ENCODE data around the gene EFHC1. TPM values are rescaled to one million over a fixed set of nuclear protein-coding genes. Genes with fewer than 3 reads are reported as not detected.

EFHC1 gene
- total and polyA plus RNA-seq, 9 donors, result 12.1 to 59.5 (median 23.5) TPM

DNA sequence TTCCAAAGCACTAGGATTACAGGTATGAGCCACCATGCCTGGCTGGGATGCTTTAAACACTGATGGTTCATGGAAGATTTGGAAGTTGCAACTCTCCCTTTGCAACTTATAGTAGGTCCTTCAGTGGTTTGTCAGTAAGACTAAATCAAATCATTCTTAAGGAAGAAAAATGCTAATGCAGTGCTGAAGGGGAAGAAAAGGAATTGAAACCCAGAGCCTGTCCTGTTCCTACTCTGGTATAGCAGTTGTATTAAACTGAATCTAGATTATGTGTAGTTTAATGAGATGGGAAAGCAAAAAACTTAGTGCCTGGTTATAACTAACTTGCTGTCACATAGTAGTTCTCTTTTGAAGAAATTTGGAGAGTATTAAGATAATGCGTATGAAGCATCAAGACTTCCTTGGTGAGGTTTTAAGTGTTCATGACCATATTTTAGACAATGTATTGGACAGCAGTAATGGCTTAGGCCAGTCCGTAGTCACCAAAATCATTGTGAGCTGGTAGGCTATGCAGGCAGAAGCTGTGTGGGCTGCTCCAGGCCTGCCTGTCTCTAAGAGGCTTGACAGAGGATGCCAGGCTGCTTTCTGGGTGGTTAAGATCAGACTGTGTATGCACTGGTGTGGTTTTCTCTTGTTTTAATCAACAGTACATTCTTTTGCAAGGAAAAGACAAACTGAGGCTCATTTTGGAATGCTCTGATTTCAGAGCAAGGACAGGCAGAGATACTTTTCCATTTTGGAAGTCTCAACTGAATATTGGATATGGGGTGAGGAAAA, 44.2 kb upstream of the EFHC1 start:
- H3K4me3 ChIP-seq, result no peak overlapping the region
- DNase-seq, result no peak
- H3K27me3 ChIP-seq, result no peaks in the 10 kb centered on the region
- no peaks in the 10 kb centered on the region for H3K9me3 ChIP-seq
- peak overlapping the region in 1 of 2 donors; percentile 49 for H3K27ac ChIP-seq
- TF ChIP-seq EP300 (IDR thresholded peaks at IDR 0.05), result no peak
- TF ChIP-seq, protein P1, sequence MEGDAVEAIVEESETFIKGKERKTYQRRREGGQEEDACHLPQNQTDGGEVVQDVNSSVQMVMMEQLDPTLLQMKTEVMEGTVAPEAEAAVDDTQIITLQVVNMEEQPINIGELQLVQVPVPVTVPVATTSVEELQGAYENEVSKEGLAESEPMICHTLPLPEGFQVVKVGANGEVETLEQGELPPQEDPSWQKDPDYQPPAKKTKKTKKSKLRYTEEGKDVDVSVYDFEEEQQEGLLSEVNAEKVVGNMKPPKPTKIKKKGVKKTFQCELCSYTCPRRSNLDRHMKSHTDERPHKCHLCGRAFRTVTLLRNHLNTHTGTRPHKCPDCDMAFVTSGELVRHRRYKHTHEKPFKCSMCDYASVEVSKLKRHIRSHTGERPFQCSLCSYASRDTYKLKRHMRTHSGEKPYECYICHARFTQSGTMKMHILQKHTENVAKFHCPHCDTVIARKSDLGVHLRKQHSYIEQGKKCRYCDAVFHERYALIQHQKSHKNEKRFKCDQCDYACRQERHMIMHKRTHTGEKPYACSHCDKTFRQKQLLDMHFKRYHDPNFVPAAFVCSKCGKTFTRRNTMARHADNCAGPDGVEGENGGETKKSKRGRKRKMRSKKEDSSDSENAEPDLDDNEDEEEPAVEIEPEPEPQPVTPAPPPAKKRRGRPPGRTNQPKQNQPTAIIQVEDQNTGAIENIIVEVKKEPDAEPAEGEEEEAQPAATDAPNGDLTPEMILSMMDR (IDR thresholded peaks at IDR 0.05), result no peak
- TF ChIP-seq POLR2A (IDR thresholded peaks at IDR 0.05), result no peak
- 40 to 58% (median 45%) methylated on average over 2 of the region's 2 CpGs for WGBS, 3 donors
- intact Hi-C loops (cut with DNase I), result no loop called here
- H3K4me1 ChIP-seq (ENCODE audit: insufficient read depth), result peaks cover 5% of the 10 kb centered on the region
- H3K36me3 ChIP-seq, result no peaks in the 10 kb centered on the region

DNA sequence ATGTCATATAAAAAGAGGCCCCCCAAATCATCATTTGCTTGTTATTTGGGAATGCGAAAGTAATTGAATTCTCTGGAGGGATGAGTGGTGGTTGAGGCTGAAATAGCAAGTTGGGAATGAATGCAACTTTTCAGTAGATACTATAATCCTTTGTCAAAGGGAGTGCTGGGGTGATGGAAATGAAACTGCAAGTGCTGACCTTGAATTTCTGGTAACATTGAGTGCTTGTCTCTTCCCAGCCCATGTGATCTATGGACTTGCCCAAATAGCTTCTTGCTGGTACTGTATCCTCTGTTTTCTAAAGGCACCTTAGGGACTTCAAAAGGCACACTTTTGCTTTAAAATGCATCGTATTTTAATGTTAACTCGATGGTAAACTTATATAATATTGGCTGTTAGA, 43.4 kb upstream of the EFHC1 start:
- H3K4me3 ChIP-seq, result no peak overlapping the region
- no peak for DNase-seq
- intact Hi-C loops (cut with DNase I), result no loop called here

DNA sequence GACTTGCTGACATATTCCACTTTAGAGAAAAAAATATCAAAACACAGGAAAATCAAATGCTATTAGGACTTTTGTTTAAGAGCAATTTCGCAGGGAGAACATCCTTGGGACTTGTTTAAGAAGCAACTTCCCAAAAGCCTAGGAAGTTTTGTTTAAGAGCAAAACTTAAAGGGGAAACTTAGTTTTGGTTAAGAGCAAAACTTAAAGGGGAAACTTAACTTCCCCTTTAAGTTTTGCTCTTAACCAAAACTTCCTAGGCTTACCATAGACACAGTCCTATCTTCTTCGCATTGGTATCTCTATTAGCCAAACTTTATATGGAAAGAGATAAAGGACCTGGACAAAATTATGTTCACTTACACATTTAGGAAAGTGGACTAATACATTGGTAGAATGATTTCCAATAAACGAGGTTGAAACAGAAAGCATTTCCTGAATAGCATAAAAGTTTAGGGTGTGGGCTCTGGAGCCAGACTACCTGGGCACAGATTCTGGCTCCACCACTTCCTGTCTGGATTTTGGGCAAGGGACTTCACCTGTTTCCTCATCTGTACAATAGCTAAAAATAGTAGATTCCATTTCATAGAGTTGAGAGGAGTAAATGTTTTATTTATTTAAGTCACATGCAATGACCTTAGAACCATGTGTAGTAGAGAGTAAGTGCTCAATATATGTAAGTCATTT, 42.5 kb upstream of the EFHC1 start:
- no peaks in the 10 kb centered on the region for H3K9me3 ChIP-seq
- no peaks in the 10 kb centered on the region for H3K36me3 ChIP-seq

More for the DNA sequence above, 43.4 kb upstream of the EFHC1 start:
- WGBS, 3 donors, result 18 to 52% (median 29%) methylated on average over 3 of the region's 3 CpGs
- peaks cover 5% of the 10 kb centered on the region for H3K4me1 ChIP-seq (ENCODE audit: insufficient read depth)
- H3K27ac ChIP-seq, result no peak overlapping the region
- H3K9me3 ChIP-seq, result no peaks in the 10 kb centered on the region
- H3K27me3 ChIP-seq, result no peaks in the 10 kb centered on the region
- TF ChIP-seq POLR2A (IDR thresholded peaks at IDR 0.05) (no peak), EP300 (IDR thresholded peaks at IDR 0.05) (no peak)
- TF ChIP-seq, protein P1 (IDR thresholded peaks at IDR 0.05), result no peak
- no peaks in the 10 kb centered on the region for H3K36me3 ChIP-seq

DNA sequence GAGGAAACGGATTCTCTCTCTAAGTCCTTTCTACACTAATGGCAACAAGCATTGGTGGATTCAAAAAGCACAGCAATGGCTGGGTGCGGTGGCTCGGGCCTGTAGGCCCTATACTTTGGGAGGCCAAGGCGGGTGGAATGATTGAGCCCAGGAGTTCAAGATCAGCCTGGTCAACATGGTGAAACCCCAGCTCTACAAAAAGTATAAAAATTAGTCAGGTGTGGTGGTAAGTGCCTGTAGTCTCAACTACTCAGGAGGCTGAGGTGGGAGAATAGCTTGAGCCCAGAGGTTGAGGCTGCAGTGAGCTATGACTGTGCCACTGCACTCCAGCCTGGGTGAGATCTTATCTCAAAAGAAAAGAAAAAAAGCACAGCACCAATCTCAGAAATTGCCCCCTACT, 38.9 kb upstream of the EFHC1 start:
- no peak for DNase-seq
- no peaks in the 10 kb centered on the region for H3K9me3 ChIP-seq
- H3K4me3 ChIP-seq, result no peak overlapping the region
- H3K36me3 ChIP-seq, result no peaks in the 10 kb centered on the region
- H3K4me1 ChIP-seq (ENCODE audit: insufficient read depth), result peaks cover 2% of the 10 kb centered on the region
- intact Hi-C loops (cut with DNase I), result no loop called here
- WGBS, 3 donors, result 91 to 95% (median 94%) methylated on average over 4 of the region's 4 CpGs
- TF ChIP-seq POLR2A (IDR thresholded peaks at IDR 0.05) (no peak), EP300 (IDR thresholded peaks at IDR 0.05) (no peak)
- TF ChIP-seq, protein P1 (IDR thresholded peaks at IDR 0.05), result no peak
- no peak overlapping the region for H3K27ac ChIP-seq
- no peaks in the 10 kb centered on the region for H3K27me3 ChIP-seq

More for the DNA sequence above, 42.5 kb upstream of the EFHC1 start:
- Histone ChIP-seq H3K4me3 (no peak overlapping the region), H3K27ac (no peak overlapping the region), H3K27me3 (no peaks in the 10 kb centered on the region), H3K4me1 (ENCODE audit: insufficient read depth) (peaks cover 5% of the 10 kb centered on the region)
- intact Hi-C loops (cut with DNase I), result no loop called here
- no peak for DNase-seq
- TF ChIP-seq POLR2A (IDR thresholded peaks at IDR 0.05) (no peak), EP300 (IDR thresholded peaks at IDR 0.05) (no peak)
- TF ChIP-seq, protein P1 (IDR thresholded peaks at IDR 0.05), result no peak
- 30 to 47% (median 45%) methylated on average over 3 of the region's 3 CpGs for WGBS, 3 donors
